GM23248 (cell line): ENCODE results near the gene ACER2.

Experiments used
- EZH2 ChIP-seq: fragments of 200-600 bp; sonication (generic); IDR thresholded peaks from 2 replicates; pipeline ENCODE4 v1.6.1; 2018; ENCODE audit warnings: antibody characterized with exemption, mild to moderate bottlenecking; ENCODE audit not compliant: insufficient read depth, poor library complexity, severe bottlenecking
- EZH2phosphoT487 ChIP-seq: fragments of 200-600 bp; sonication (generic); IDR thresholded peaks from 2 replicates; pipeline ENCODE4 v1.6.1; 2018; ENCODE audit warnings: antibody characterized with exemption, moderate library complexity, mild to moderate bottlenecking, low read depth; ENCODE audit not compliant: insufficient read depth

DNA sequence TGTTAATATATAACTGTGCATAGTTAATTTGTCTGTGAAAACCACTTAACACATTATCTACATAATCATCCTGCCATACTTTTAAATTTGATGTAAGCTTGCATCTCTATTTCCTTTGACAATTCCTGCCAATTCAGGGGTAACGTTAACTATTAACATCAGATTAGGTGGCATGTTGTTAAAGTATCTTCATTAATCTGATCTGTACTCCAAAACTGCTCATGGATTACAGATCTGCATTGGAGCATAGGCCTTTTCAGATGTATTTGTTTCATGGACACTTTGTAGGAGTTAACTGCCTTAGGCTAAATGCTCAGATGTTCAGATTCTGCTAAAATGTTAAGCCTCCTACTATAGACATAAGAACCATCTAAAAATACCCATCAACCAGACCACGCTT lies 31.9 kb upstream of the ACER2 start:
- no peak for TF ChIP-seq EZH2
- no peak for TF ChIP-seq EZH2phosphoT487
